ENCODE measurements around the gene MAP2K7. TPM values are rescaled to one million over a fixed set of nuclear protein-coding genes. Genes with fewer than 3 reads are reported as not detected.
"Not testable (repeated sequence)": the region's sequence is repeated elsewhere in the genome, so short reads cannot be mapped to it uniquely, and the experiment has no call there.

MAP2K7 gene
- total RNA-seq, 1 donor from 2014 or later = 15.0 TPM

DNA sequence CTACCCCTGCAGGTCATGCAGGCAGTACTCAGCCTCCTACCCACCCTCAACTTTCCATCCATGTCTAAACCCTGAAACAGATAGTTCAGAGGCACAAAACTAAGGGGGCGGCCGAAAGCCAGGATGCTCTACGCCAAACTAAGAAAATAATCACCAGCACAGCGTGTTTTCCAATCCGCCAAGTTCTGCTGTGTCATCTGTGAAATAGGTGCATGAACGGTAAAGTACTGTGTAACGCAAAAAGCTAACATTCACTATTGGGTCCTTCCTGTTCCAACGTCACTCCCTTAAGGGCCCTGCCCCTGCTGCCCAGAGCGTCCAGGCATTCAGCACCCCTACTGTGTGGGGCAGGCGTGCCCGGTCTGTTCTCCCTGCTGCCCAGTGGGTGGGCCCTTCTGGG lies 52.0 kb downstream of the MAP2K7 start:
- Histone ChIP-seq H3K36me3 (ENCODE audit: control insufficient read depth, insufficient read depth, low read length) (no peaks in the 10 kb centered on the region), H3K4me3 (ENCODE audit: low read depth, low read length) (no peak overlapping the region), H3K27me3 (ENCODE audit: control insufficient read depth, insufficient read depth, low read length) (no peaks in the 10 kb centered on the region)
- no peak for DNase-seq (ENCODE audit: low read depth)
- no peak for TF ChIP-seq CTCF (IDR thresholded peaks at IDR 0.05; ENCODE audit: insufficient read depth, low read length, poor library complexity, severe bottlenecking)

- no peak for DNase-seq (ENCODE audit: low read depth)
- no peak for TF ChIP-seq CTCF (IDR thresholded peaks at IDR 0.05; ENCODE audit: insufficient read depth, low read length, poor library complexity, severe bottlenecking)
- no peak overlapping the region for H3K4me3 ChIP-seq (ENCODE audit: low read depth, low read length)
- H3K27me3 ChIP-seq (ENCODE audit: control insufficient read depth, insufficient read depth, low read length) = no peaks in the 10 kb centered on the region
- peaks cover 3% of the 10 kb centered on the region for H3K36me3 ChIP-seq (ENCODE audit: control insufficient read depth, insufficient read depth, low read length)
Observed at GRCh38 chr19:7959211-7959610, 55.5 kb downstream of the MAP2K7 start.

DNA sequence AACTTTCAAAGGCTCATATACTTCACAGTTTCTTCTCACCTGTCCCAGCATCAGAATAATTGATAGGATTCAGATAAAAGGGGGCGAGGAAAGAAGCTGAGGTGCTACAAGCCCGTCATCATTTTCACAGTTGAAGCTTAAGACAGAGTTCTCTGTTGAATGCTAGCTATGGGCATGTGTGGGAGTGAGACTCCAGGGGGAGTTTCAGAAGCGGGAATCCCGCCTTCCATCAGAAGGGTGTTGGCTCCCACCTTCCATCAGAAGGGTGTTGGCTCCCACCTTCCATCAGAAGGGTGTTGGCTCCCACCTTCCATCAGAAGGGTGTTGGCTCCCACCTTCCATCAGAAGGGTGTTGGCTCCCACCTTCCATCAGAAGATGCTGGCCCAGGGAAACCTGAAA lies 57.4 kb downstream of the MAP2K7 start:
- H3K27me3 ChIP-seq (ENCODE audit: control insufficient read depth, insufficient read depth, low read length); H3K36me3 ChIP-seq (ENCODE audit: control insufficient read depth, insufficient read depth, low read length); DNase-seq (ENCODE audit: low read depth): not testable (repeated sequence)

GRCh38 chr19:7961920-7962626 lies 58.4 kb downstream of the MAP2K7 start:
- Histone ChIP-seq H3K4me3 (ENCODE audit: low read depth, low read length) (no peak overlapping the region), H3K36me3 (ENCODE audit: control insufficient read depth, insufficient read depth, low read length) (peaks cover 3% of the 10 kb centered on the region)

More for the DNA sequence above, 57.4 kb downstream of the MAP2K7 start:
- not testable (repeated sequence) for H3K4me3 ChIP-seq (ENCODE audit: low read depth, low read length)

DNA sequence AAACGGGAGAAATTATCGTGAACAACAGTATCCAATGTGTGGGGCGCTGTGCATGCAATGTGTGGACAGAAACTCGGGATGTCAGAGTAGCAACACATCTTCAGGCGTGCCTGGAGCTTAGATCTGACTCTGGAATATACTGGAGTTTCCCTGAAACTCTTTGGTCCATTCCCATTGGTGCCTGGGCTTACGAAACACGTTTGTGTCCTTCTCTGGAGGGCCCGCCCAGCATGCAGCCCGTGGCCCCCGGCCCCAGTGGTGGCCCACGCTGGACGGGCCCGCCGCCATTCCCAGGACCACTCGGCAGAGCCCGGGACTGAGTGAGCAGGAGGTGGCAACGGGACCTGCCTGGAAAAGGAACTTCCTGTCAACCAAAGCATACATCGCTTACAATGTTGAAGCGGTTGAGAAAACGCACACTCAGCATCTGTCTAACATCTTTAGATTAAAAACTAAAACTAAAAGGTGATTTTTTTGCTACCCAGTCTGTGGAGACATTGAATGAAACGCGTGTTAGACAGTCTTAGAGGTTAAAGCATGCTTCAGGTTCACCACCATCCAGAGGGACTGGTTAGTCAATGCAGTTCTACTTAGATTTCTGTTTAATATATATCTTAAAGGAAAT lies 59.1 kb downstream of the MAP2K7 start:
- TF ChIP-seq CTCF (IDR thresholded peaks at IDR 0.05; ENCODE audit: insufficient read depth, low read length, poor library complexity, severe bottlenecking) = no peak
- Histone ChIP-seq H3K4me3 (ENCODE audit: low read depth, low read length) (no peak overlapping the region), H3K36me3 (ENCODE audit: control insufficient read depth, insufficient read depth, low read length) (peaks cover 5% of the 10 kb centered on the region), H3K27me3 (ENCODE audit: control insufficient read depth, insufficient read depth, low read length) (no peaks in the 10 kb centered on the region)
- DNase-seq (ENCODE audit: low read depth) = no peak

More at GRCh38 chr19:7961920-7962626, 58.4 kb downstream of the MAP2K7 start:
- no peaks in the 10 kb centered on the region for H3K27me3 ChIP-seq (ENCODE audit: control insufficient read depth, insufficient read depth, low read length)
- DNase-seq (ENCODE audit: low read depth) = no peak
- TF ChIP-seq CTCF (IDR thresholded peaks at IDR 0.05; ENCODE audit: insufficient read depth, low read length, poor library complexity, severe bottlenecking) = no peak

- no peak for TF ChIP-seq CTCF (IDR thresholded peaks at IDR 0.05; ENCODE audit: insufficient read depth, low read length, poor library complexity, severe bottlenecking)
- DNase-seq (ENCODE audit: low read depth) = no peak
- Histone ChIP-seq H3K36me3 (ENCODE audit: control insufficient read depth, insufficient read depth, low read length) (peaks cover 5% of the 10 kb centered on the region), H3K4me3 (ENCODE audit: low read depth, low read length) (no peak overlapping the region), H3K27me3 (ENCODE audit: control insufficient read depth, insufficient read depth, low read length) (no peaks in the 10 kb centered on the region)
Observed at GRCh38 chr19:7963566-7963965, 59.9 kb downstream of the MAP2K7 start.

Other genes starting within 250 kb of the MAP2K7 start
- gene RETN, start 234.8 kb upstream of the MAP2K7 start, total RNA-seq = 1.7 TPM in 1 of 2 replicates, not detected in the other
- gene MCEMP1, start 226.8 kb upstream of the MAP2K7 start, total RNA-seq = not detected in 2 replicates
- 117 and 148 TPM in 2 replicates for gene TRAPPC5, start 223.0 kb upstream of the MAP2K7 start, total RNA-seq
- gene FCER2, start 201.7 kb upstream of the MAP2K7 start, total RNA-seq = not detected in 2 replicates
- gene CLEC4G, start 171.8 kb upstream of the MAP2K7 start, total RNA-seq = not detected in 2 replicates
- 0.04 and 0.07 TPM in 2 replicates for gene CD209, start 156.3 kb upstream of the MAP2K7 start, total RNA-seq
- gene CLEC4M, start 140.6 kb upstream of the MAP2K7 start, total RNA-seq = 0.27 TPM in 1 of 2 replicates, not detected in the other
- 9.9 and 16.4 TPM in 2 replicates for gene EVI5L, start 73.7 kb upstream of the MAP2K7 start, total RNA-seq
- gene PRR36, start 29.5 kb upstream of the MAP2K7 start, total RNA-seq = 1.0 and 1.2 TPM in 2 replicates
- 11.6 and 15.1 TPM in 2 replicates for gene LRRC8E, start 15.4 kb upstream of the MAP2K7 start, total RNA-seq
- 0.14 and 4.5 TPM in 2 replicates for gene TGFBR3L, start 11.0 kb downstream of the MAP2K7 start, total RNA-seq
- 32.0 and 33.3 TPM in 2 replicates for gene SNAPC2, start 16.5 kb downstream of the MAP2K7 start, total RNA-seq
- 15.7 and 16.1 TPM in 2 replicates for gene CTXN1, start 22.3 kb downstream of the MAP2K7 start, total RNA-seq
- gene TIMM44, start 39.8 kb downstream of the MAP2K7 start, total RNA-seq = 80.5 and 83.9 TPM in 2 replicates
- gene ELAVL1, start 101.8 kb downstream of the MAP2K7 start, total RNA-seq = 62.3 and 65.9 TPM in 2 replicates
- not detected in 2 replicates for gene CCL25, start 148.9 kb downstream of the MAP2K7 start, total RNA-seq
- 0.04 and 2.9 TPM in 2 replicates for gene FBN3, start 245.7 kb downstream of the MAP2K7 start, total RNA-seq